CD14-positive monocyte (primary cell): ENCODE results near the gene MFN1. TPM values are rescaled to one million over a fixed set of nuclear protein-coding genes. Genes with fewer than 3 reads are reported as not detected.

Source experiments
- DNase-seq, 3 donors: peaks; one replicate each; pipeline ENCODE4 v3.0.0-alpha.2; 2011 to 2022
- H2AFZ ChIP-seq: 2 replicates; pipeline ENCODE4 v1.6.0; 2012; ENCODE audit warnings: mild to moderate bottlenecking, low read depth, low read length, inconsistent platforms; ENCODE audit not compliant: insufficient read depth, poor library complexity, severe bottlenecking
- H3K27ac ChIP-seq, 2 donors: 1 replicate in 1 of 2; 2 replicates in 1 of 2; pipeline ENCODE4 v1.5.1; 2012 to 2013; ENCODE audit warnings: low read length in 2 of 2, control low read depth in 1 of 2, inconsistent platforms in 1 of 2, low read depth in 1 of 2, mild to moderate bottlenecking in 1 of 2
- H3K27me3 ChIP-seq, 2 donors: one replicate each; pipeline versions ENCODE4 v1.6.0 to v1.6.1; 2011 to 2013; ENCODE audit warnings: low read length in 2 of 2; ENCODE audit not compliant: control insufficient read depth in 2 of 2, insufficient read depth in 2 of 2
- H3K36me3 ChIP-seq, 2 donors: replicated peaks in 1 of 2; 1 replicate in 1 of 2; 2 replicates in 1 of 2; pipeline versions ENCODE4 v1.5.1 to v1.6.1; 2012 to 2013; ENCODE audit warnings: low read length in 2 of 2, control low read depth in 1 of 2, inconsistent platforms in 1 of 2, mild to moderate bottlenecking in 1 of 2; ENCODE audit not compliant: insufficient read depth in 2 of 2, control insufficient read depth in 1 of 2
- H3K4me1 ChIP-seq, 2 donors: 1 replicate in 1 of 2; 2 replicates in 1 of 2; pipeline versions ENCODE4 v1.5.1 to v1.6.1; 2012 to 2013; ENCODE audit warnings: low read length in 2 of 2, control low read depth in 1 of 2, inconsistent platforms in 1 of 2, mild to moderate bottlenecking in 1 of 2, moderate library complexity in 1 of 2; ENCODE audit not compliant: insufficient read depth in 2 of 2, control insufficient read depth in 1 of 2
- H3K4me2 ChIP-seq: replicated peaks from 2 replicates; pipeline ENCODE3; 2012; ENCODE audit warnings: low read length, moderate library complexity, mild to moderate bottlenecking; ENCODE audit not compliant: poor library complexity, severe bottlenecking; ENCODE audit errors: extremely low read depth
- H3K4me3 ChIP-seq, 3 experiments: fragments of 200-600 bp in 1 of 3; sonication (generic) in 1 of 3; replicated peaks in 1 of 3; 1 replicate in 2 of 3; 2 replicates in 1 of 3; pipeline ENCODE4 v1.5.1; 2011 to 2013; ENCODE audit warnings: low read length in 3 of 3, mild to moderate bottlenecking in 3 of 3, control low read depth in 2 of 3, low read depth in 2 of 3, inconsistent platforms in 1 of 3, moderate library complexity in 1 of 3
- H3K79me2 ChIP-seq: 2 replicates; pipeline ENCODE4 v1.6.0; 2012; ENCODE audit warnings: mild to moderate bottlenecking, control low read depth, inconsistent platforms, low read length, moderate library complexity; ENCODE audit not compliant: insufficient read depth
- H3K9ac ChIP-seq: 2 replicates; pipeline ENCODE4 v1.6.0; 2017; ENCODE audit warnings: low read length, mild to moderate bottlenecking; ENCODE audit not compliant: insufficient read depth, poor library complexity, severe bottlenecking
- H3K9me3 ChIP-seq, 2 donors: replicated peaks in 1 of 2; 1 replicate in 1 of 2; 2 replicates in 1 of 2; pipeline versions ENCODE4 v1.5.1 to v1.6.1; 2012 to 2013; ENCODE audit warnings: low read length in 2 of 2, control low read depth in 1 of 2; ENCODE audit not compliant: control insufficient read depth in 1 of 2, insufficient read depth in 1 of 2
- H4K20me1 ChIP-seq: 2 replicates; pipeline ENCODE4 v1.6.0; 2012; ENCODE audit warnings: mild to moderate bottlenecking, low read length, control low read depth, moderate library complexity; ENCODE audit not compliant: insufficient read depth
- H3K27ac Mint-ChIP-seq, 7 donors: one replicate each; pipeline ENCODE4 v1.8.0; 2020; ENCODE audit warnings: mild to moderate bottlenecking in 7 of 7, mixed read lengths in 7 of 7, moderate library complexity in 6 of 7, inconsistent platforms in 2 of 7
- H3K27me3 Mint-ChIP-seq, 3 donors: one replicate each; pipeline ENCODE4 v1.8.0; 2021 to 2022; ENCODE audit warnings: low read depth in 3 of 3, mild to moderate bottlenecking in 3 of 3, mixed read lengths in 3 of 3, moderate library complexity in 3 of 3, inconsistent platforms in 1 of 3
- H3K36me3 Mint-ChIP-seq, 2 donors: one replicate each; pipeline ENCODE4 v1.8.0; 2020; ENCODE audit warnings: mixed read lengths in 2 of 2, inconsistent platforms in 1 of 2, mild to moderate bottlenecking in 1 of 2
- H3K4me1 Mint-ChIP-seq: one replicate; pipeline ENCODE4 v1.8.0; 2020; ENCODE audit warnings: mild to moderate bottlenecking, mixed read lengths
- H3K4me3 Mint-ChIP-seq, 2 donors: one replicate each; pipeline ENCODE4 v1.8.0; 2020; ENCODE audit warnings: mild to moderate bottlenecking in 2 of 2, mixed read lengths in 2 of 2, moderate library complexity in 1 of 2
- H3K9me3 Mint-ChIP-seq, 7 donors: one replicate each; pipeline ENCODE4 v1.8.0; 2020 to 2022; ENCODE audit warnings: mixed read lengths in 7 of 7, mild to moderate bottlenecking in 6 of 7, moderate library complexity in 6 of 7, inconsistent platforms in 2 of 7
- CTCF ChIP-seq: fragments of 200-600 bp; IDR thresholded peaks from one replicate; pipeline ENCODE4 v1.8.0; 2022; ENCODE audit warnings: antibody characterized with exemption, mild to moderate bottlenecking
- WGBS: methylation state at CpG from one replicate; pipeline ENCODE4 v1.1.5; 2013; ENCODE audit warnings: missing lambda C conversion rate; ENCODE audit not compliant: insufficient coverage; 5-methylcytosine and 5-hydroxymethylcytosine counted together
- intact Hi-C, 2 donors: fragments of 100-400 bp; cut with micrococcal nuclease; formaldehyde crosslinking; loops; one replicate each; pipeline versions ENCODE4 v1.15.0 to v1.15.1; 2023
- polyA plus RNA-seq, 3 donors: library from polyadenylated mRNA; depleted of rRNA in 1 of 3; unstranded in 2 of 3; stranded (reverse) in 1 of 3; fragments of 300-500 nt in 2 of 3; fragments of >200 nt in 1 of 3; fragmentation: Illumina TruSeq in 2 of 3; gene quantifications; 1 replicate in 2 of 3; 2 replicates in 1 of 3; pipeline ENCODE4 v1.2.3, GENCODE V29; 2012 to 2021

Gene MFN1
- polyA plus RNA-seq, 3 donors, result 5.6 to 15.2 (median 12.2) TPM

- Histone ChIP-seq H3K4me3 (no peak overlapping the region), H3K4me2 (no peak overlapping the region), H3K4me1 (no peaks in the 10 kb centered on the region), H4K20me1 (peaks cover 37% of the 10 kb centered on the region), H3K27me3 (no peaks in the 10 kb centered on the region), H3K79me2 (peaks cover 20% of the 10 kb centered on the region), H3K9me3 (no peaks in the 10 kb centered on the region), H3K36me3 (peaks cover 62 to 82% of the 10 kb centered on the region in 2 donors), H2AFZ (no peak overlapping the region), H3K27ac (no peak overlapping the region), H3K9ac (no peak overlapping the region)
- intact Hi-C loops, result no loop called here
- Mint-ChIP-seq H3K36me3 (peaks cover 60 to 74% of the 10 kb centered on the region in 2 donors), H3K9me3 (no peaks in the 10 kb centered on the region), H3K27me3 (no peaks in the 10 kb centered on the region), H3K27ac (no peak overlapping the region), H3K4me1 (no peaks in the 10 kb centered on the region), H3K4me3 (no peak overlapping the region)
- peak; percentile 40 for TF ChIP-seq CTCF
- WGBS, result no CpG with 5 or more reads among the region's 2 CpGs
- peak in 1 of 3 donors; percentile 13 for DNase-seq
These were observed 74.0 kb downstream of the MFN1 start for GRCh38 chr3:179421500-179421899.

DNA sequence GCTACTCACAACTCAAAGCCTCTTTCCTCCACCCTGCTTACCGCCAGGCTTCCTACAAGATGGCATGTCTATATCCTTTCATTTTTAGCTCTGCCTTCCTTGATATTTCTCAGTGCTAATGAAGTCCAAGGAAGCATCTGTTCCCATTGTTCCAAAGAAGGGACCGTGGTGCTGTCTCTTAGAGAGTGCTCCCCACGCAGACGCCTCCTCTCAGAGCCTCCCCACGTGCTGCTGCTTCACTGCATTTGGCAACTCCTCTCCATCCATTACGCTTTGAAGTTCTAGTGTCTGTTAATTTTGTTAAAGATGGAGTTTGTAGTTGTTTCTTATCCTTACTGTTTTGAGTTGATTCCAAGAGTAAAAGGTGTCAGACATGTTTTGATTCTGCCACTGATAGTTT lies 77.6 kb downstream of the MFN1 start:
- H3K4me1 ChIP-seq, result no peaks in the 10 kb centered on the region
- peaks cover 56% of the 10 kb centered on the region for H3K79me2 ChIP-seq
- no peak overlapping the region for H3K27ac ChIP-seq
- H3K4me1 Mint-ChIP-seq, result peaks cover 3% of the 10 kb centered on the region
- H4K20me1 ChIP-seq, result peaks cover 72% of the 10 kb centered on the region
- WGBS, result 100% methylated on average over 2 of the region's 6 CpGs
- intact Hi-C loops, result no loop called here
- H3K36me3 ChIP-seq, result peaks cover 35 to 53% of the 10 kb centered on the region in 2 donors
- peaks cover 35 to 64% of the 10 kb centered on the region in 2 donors for H3K36me3 Mint-ChIP-seq
- H3K27me3 ChIP-seq, result no peaks in the 10 kb centered on the region
- H3K9me3 Mint-ChIP-seq, result no peaks in the 10 kb centered on the region
- H3K9me3 ChIP-seq, result no peaks in the 10 kb centered on the region
- peaks cover 0 to 2% (median 1%) of the 10 kb centered on the region in 3 donors for H3K27me3 Mint-ChIP-seq
- H3K9ac ChIP-seq, result no peak overlapping the region
- no peak overlapping the region for H2AFZ ChIP-seq
- no peak overlapping the region for H3K4me3 ChIP-seq
- peak overlapping the region in 2 of 7 donors; percentile 65 to 77 for H3K27ac Mint-ChIP-seq
- no peak overlapping the region for H3K4me2 ChIP-seq
- no peak for TF ChIP-seq CTCF
- DNase-seq, result no peak
- H3K4me3 Mint-ChIP-seq, result peak overlapping the region in 1 of 2 donors; percentile 25
